GM18526 (cell line): ENCODE results near the gene NADK.

ENCODE experiments used
- POLR2A ChIP-seq: IDR thresholded peaks from 3 replicates; pipeline ENCODE4 v1.6.1; 2011; ENCODE audit not compliant: insufficient read length; ENCODE audit errors: extremely low read depth

NADK gene

DNA sequence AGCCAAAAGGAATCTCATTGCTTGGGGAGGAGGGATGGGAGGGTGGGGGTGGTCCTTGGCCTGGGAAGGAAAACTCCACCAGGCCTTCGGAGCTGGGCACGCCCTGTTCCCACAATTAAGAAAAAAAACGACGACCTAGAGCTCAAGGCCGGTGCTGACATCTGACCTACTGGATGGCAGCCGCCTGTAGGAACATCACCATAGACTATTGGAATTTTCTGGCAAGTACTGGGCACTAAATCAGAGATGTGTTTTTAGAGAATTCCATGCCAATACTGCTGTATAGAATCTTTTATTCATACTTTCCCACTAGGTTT lies 729 bp downstream of the NADK start:
- no peak for TF ChIP-seq POLR2A

DNA sequence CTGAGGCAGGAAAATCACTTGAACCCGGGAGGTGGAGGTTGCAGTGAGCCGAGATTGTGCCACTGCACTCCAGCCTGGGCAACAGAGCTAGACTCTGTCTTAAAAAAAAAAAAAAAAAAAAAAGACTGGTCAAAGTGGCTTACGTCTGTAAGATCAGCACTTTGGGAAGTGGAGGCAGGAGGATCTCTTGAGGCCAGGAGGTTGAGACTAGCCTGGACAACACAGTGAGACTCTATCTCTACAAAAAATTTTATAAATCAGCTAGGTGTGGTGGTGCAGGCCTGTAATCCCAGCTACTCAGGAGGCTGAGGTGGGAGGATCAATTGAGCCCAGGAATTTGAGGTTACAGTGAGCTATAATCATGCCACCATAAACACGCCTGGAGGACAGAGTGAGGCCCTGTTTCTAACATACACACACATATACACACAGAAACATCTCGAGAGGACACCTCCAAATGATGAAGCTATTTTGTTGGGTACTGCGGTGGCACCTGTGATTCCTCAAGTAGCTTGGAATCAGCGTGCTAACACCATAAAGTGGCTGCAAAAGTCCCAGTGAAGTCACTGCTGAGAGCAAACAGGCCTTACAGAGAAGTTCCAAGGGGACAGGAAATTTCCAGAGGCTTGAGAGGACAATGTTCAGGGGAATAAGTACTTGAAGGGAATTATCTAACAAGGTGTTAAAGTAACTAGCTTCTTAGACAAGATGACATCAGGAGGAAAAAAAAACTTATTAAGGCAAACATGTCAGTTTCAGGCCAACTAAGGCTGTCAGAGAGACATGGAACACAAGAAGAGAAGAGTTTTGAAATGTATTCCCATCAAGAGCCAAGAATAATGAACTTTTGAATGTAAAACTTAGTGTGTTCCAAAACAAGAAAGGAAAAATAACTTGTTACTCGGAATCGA lies 1.3 kb downstream of the NADK start:
- no peak for TF ChIP-seq POLR2A

GRCh38 chr1:1775327-1776226 lies 2.7 kb downstream of the NADK start:
- TF ChIP-seq POLR2A, result no peak

DNA sequence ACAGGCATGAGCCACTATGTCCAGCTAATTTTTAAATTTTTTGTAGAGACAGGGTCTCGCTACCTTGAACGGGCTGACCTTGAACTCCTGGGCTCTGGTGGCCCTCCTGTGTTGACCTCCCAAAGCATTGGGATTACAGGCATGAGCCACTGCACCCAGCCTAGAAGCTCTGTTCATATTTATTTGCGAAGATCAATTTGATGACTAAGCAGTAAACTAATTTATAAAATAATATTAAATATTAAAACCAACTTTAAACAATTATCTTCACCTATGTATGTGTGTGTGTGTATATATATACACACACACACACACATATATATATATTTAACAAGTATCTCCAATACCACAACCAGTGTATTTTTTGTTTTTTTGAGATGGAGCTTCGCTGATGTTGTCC lies 4.4 kb downstream of the NADK start:
- TF ChIP-seq POLR2A, result no peak

- no peak for TF ChIP-seq POLR2A
Measured at GRCh38 chr1:1771096-1771495, 7.2 kb downstream of the NADK start.

DNA sequence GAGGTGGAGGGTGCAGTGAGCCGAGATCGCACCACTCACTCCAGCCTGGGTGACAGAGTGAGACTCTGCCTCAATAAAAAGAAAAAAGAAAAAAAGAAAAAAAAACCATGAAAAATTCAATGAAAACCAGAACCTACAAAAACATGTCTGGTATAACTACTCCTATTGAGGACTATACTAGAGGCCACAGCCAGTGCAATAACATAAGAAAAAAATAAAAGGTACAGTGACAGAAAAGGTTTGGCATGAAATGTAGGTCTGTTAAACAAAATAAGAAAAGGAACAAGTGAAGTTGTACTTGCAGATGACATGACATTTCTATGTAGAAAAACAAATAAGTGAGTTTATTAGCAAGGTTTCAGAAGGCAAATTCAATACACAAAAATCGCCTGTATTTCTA lies 8.2 kb downstream of the NADK start:
- TF ChIP-seq POLR2A, result no peak

GRCh38 chr1:1768249-1768992 lies 9.8 kb downstream of the NADK start:
- no peak for TF ChIP-seq POLR2A

DNA sequence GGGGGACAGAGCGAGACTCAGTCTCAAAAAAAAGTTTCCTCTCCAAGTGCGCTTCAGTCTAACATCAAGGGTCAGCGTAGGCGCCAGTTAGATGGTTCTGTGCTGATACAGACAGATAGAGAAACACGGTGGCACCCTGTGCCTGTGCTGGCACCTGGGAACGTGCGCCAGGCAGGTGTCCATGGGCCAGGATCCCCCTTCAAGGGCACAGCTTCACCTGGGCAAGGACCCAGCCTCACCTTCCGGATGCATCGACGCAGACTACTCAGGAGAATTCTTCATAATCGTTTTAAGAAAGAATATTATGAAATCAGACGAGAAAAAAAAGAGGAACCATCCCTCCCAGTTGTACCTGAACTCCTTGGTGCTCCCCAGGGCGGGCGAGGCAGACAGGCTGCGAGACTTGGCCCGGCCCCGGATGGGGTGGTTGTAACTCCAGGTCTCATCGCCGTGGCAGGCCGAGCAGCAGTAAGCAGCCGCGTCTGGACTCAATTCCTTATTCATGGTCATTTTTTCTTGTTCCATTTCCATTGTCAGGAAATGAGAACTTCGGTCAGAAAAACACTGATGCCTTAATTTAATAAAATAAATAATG lies 13.3 kb downstream of the NADK start:
- no peak for TF ChIP-seq POLR2A

GRCh38 chr1:1763657-1764621 lies 14.3 kb downstream of the NADK start:
- no peak for TF ChIP-seq POLR2A

DNA sequence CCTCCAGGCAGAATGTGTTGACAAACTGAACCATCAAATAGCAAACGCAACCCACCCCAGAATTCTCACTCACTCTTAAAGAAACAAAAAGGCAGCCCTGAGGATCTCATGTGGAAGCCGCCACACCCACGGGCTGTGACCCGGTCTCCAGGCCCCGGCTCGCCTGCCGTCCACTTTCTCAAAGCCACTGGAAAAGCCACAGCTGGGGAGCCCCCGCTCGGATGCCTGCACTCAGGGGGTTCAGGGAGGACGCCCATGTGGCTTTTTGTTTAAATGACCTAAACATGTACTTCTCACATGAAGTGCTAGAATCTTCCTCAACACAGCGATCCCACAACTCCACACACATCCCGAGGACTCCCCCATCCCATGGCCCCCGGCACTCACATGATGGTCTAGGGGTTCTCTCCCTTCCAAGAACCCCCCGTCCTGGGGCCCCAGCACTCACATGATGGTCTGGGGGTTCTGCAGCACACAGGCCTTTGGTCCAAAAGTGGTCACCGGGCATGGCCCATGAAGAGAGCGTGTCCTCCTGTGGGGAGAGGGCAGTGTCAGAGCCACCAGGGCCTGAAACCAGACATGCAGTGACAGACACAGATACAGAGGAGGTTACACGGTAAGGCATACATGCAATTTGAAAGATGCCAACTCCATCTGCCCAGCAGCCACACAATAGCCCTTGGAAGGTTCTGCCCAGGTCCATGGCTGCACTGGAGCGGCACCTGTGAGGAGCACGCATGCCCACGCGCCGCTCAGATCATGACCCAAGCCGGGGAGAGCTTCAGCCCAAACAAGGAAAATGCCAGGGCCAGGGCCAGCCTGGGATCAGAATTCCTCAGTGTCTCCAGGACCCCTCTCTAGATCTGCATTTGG lies 16.5 kb downstream of the NADK start:
- TF ChIP-seq POLR2A, result no peak

DNA sequence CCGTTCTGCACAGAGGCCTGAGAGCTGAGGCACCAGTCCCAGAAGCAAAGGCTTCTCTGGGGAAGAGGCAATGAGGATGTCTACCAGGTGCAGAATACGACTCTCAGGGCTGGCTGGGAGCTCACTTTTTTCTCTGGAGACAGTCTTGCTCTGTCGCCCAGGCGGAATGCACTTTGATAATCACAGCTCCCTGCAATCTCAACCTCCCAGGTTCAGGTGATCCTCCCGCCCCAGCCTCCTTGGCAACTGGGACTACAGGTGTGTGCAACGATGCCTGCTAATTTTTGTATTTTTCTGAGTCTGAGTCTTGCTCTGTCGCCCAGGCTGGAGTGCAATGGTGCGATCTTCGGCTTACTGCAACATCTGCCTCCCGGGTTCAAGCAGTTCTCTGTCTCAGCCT lies 17.6 kb downstream of the NADK start:
- TF ChIP-seq POLR2A, result no peak

DNA sequence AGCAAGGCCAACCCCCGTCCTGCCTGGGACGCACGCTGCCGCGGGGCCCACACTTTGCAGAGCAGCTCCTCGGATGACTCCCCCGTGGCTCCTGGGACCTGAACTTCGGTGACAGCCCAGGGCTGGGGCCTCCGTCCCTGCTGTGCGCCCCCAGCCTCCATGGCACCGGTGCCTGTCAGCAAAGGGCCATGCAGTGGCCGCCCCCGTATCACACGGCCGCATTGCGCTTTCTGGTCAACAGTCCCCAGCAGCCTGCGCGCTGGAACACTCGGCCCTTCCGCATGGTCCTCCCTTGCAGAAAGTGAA lies 18.0 kb downstream of the NADK start:
- TF ChIP-seq POLR2A, result no peak
